ENCODE measurements around the gene AP3M1.

DNA sequence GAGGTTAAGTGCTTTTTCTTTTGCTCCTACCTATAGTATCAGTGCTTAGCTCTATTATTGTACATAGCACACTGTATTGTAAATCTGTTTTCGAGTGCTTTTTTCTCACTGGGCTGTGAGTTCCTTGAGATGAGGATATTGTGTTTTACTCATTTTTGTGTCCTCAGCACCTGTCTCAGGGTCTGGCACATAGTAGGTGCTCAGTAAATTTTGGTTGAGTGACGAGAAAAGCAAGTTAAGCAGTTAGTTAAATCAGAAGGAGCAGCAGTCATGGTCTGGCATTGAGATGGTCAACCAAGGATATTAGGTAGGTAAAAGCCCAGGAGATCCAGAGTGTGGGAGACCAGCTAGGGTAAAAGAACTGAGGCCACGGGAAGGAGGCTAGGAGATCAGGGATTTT is 51.2 kb downstream of the AP3M1 start:
- TF ChIP-seq, protein P1, sequence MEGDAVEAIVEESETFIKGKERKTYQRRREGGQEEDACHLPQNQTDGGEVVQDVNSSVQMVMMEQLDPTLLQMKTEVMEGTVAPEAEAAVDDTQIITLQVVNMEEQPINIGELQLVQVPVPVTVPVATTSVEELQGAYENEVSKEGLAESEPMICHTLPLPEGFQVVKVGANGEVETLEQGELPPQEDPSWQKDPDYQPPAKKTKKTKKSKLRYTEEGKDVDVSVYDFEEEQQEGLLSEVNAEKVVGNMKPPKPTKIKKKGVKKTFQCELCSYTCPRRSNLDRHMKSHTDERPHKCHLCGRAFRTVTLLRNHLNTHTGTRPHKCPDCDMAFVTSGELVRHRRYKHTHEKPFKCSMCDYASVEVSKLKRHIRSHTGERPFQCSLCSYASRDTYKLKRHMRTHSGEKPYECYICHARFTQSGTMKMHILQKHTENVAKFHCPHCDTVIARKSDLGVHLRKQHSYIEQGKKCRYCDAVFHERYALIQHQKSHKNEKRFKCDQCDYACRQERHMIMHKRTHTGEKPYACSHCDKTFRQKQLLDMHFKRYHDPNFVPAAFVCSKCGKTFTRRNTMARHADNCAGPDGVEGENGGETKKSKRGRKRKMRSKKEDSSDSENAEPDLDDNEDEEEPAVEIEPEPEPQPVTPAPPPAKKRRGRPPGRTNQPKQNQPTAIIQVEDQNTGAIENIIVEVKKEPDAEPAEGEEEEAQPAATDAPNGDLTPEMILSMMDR (IDR thresholded peaks at IDR 0.05), result no peak
- TF ChIP-seq EZH2phosphoT487 (IDR thresholded peaks at IDR 0.05) (no peak), EZH2 (IDR thresholded peaks at IDR 0.05) (no peak)

All from neural progenitor cell (in vitro differentiated cells).